Endothelial cell of umbilical vein (primary cell): ENCODE measurements around the gene NCEH1. TPM values are rescaled to one million over a fixed set of nuclear protein-coding genes. Genes with fewer than 3 reads are reported as not detected.

ENCODE experiments used
- BruUV-seq: library from RNA; stranded (reverse); fragments of 400-500 nt; replicated peaks from 2 replicates; lab custom pipeline; 2021; lab: Mats Ljungman, UMichigan
- CTCF ChIA-PET: fragments of 300-600, 350-600 bp; sonication (Branson Sonifier 250); formaldehyde crosslinking; loops from one replicate; lab custom pipeline; 2021; ENCODE audit warnings: antibody characterized with exemption, inconsistent platforms; lab: Charles Lee
- POLR2A ChIA-PET: fragments of 300-600, 350-600 bp; sonication (Branson Sonifier 250); formaldehyde crosslinking; loops from one replicate; lab custom pipeline; 2021; ENCODE audit warnings: antibody characterized with exemption, inconsistent platforms; lab: Charles Lee
- DNase-seq: peaks from one replicate; pipeline ENCODE4 v3.0.0-alpha.2; 2011; ENCODE audit warnings: low read depth, low spot score
- FAIRE-seq: peaks from 2 replicates; lab custom pipeline; 2011; peaks lifted over from hg19 to GRCh38; lab: Jason Lieb, UNC
- H2AFZ ChIP-seq: 2 replicates; pipeline ENCODE4 v1.6.0; 2012; ENCODE audit warnings: low read depth, low read length, control low read depth, inconsistent platforms
- H3K27ac ChIP-seq: 2 replicates; pipeline ENCODE4 v1.5.1; 2011; ENCODE audit warnings: low read depth, mild to moderate bottlenecking, control low read depth, low read length, moderate library complexity; ENCODE audit not compliant: insufficient read depth
- H3K27me3 ChIP-seq, 2 experiments: 2 replicates each; pipeline versions ENCODE4 v1.6.0 to v1.6.1; 2011; ENCODE audit warnings: low read length in 2 of 2, mixed read lengths in 1 of 2; ENCODE audit not compliant: control insufficient read depth in 2 of 2, insufficient read depth in 2 of 2
- H3K36me3 ChIP-seq, 2 experiments: 2 replicates in 1 of 2; 3 replicates in 1 of 2; pipeline ENCODE4 v1.5.1; 2011; ENCODE audit warnings: low read length in 2 of 2, mild to moderate bottlenecking in 1 of 2, moderate library complexity in 1 of 2; ENCODE audit not compliant: control insufficient read depth in 2 of 2, insufficient read depth in 2 of 2; ENCODE audit errors: extremely low read depth in 1 of 2
- H3K4me1 ChIP-seq: 3 replicates; pipeline ENCODE4 v1.5.1; 2011; ENCODE audit warnings: mild to moderate bottlenecking, low read length; ENCODE audit not compliant: control insufficient read depth, insufficient read depth; ENCODE audit errors: extremely low read depth
- H3K4me2 ChIP-seq: 2 replicates; pipeline ENCODE4 v1.6.1; 2011; ENCODE audit warnings: low read length, control low read depth, mixed read lengths; ENCODE audit not compliant: insufficient read depth
- H3K4me3 ChIP-seq, 3 experiments: fragments of 200-600 bp in 1 of 3; sonication (generic), shearing (Covaris generic) in 1 of 3; replicated peaks in 1 of 3; 2 replicates each; pipeline ENCODE4 v1.5.1; 2011 to 2016; ENCODE audit warnings: control low read depth in 3 of 3, low read length in 3 of 3, mild to moderate bottlenecking in 2 of 3, inconsistent platforms in 1 of 3, low read depth in 1 of 3, moderate library complexity in 1 of 3; ENCODE audit not compliant: insufficient read depth in 1 of 3
- H3K79me2 ChIP-seq: 2 replicates; pipeline ENCODE4 v1.6.0; 2012; ENCODE audit warnings: low read length, inconsistent platforms; ENCODE audit not compliant: control insufficient read depth, insufficient read depth
- H3K9ac ChIP-seq: replicated peaks from 2 replicates; pipeline ENCODE3; 2011; ENCODE audit warnings: low read length, control low read depth; ENCODE audit not compliant: insufficient read depth; ENCODE audit errors: extremely low read depth
- H3K9me1 ChIP-seq: replicated peaks from 3 replicates; pipeline ENCODE4 v1.6.0; 2011; ENCODE audit warnings: mild to moderate bottlenecking, low read length; ENCODE audit not compliant: control insufficient read depth, insufficient read depth; ENCODE audit errors: extremely low read depth
- H3K9me3 ChIP-seq: replicated peaks from 2 replicates; pipeline ENCODE4 v1.5.1; 2012; ENCODE audit warnings: low read length, inconsistent platforms; ENCODE audit not compliant: control insufficient read depth, insufficient read depth
- H4K20me1 ChIP-seq: replicated peaks from 2 replicates; pipeline ENCODE3; 2011; ENCODE audit warnings: mild to moderate bottlenecking, low read length; ENCODE audit not compliant: control insufficient read depth, insufficient read depth; ENCODE audit errors: extremely low read depth
- CTCF ChIP-seq, 2 donors: IDR thresholded peaks; 1 replicate in 1 of 2; 2 replicates in 1 of 2; pipeline ENCODE4 v1.5.1; 2011; ENCODE audit warnings: low read length in 2 of 2, mild to moderate bottlenecking in 2 of 2, moderate library complexity in 2 of 2, control low read depth in 1 of 2, inconsistent platforms in 1 of 2, low read depth in 1 of 2; ENCODE audit not compliant: insufficient read depth in 1 of 2; ENCODE audit errors: extremely low read depth in 1 of 2
- EZH2 ChIP-seq: IDR thresholded peaks from 2 replicates; pipeline ENCODE4 v1.6.1; 2012; ENCODE audit warnings: borderline replicate concordance, low read depth, mild to moderate bottlenecking, moderate library complexity, low read length, inconsistent platforms; ENCODE audit not compliant: severe bottlenecking
- FOS ChIP-seq: IDR thresholded peaks from 2 replicates; pipeline ENCODE4 v1.6.1; 2011; ENCODE audit warnings: mild to moderate bottlenecking, low read length, moderate library complexity, borderline replicate concordance; ENCODE audit not compliant: insufficient read depth
- GATA2 ChIP-seq: IDR thresholded peaks from 2 replicates; pipeline ENCODE4 v1.7.0; 2011; ENCODE audit warnings: low read depth, mild to moderate bottlenecking, moderate library complexity, mixed read lengths, low read length; ENCODE audit not compliant: insufficient read length, insufficient read depth
- JUN ChIP-seq: IDR thresholded peaks from 2 replicates; pipeline ENCODE4 v1.6.1; 2011; ENCODE audit warnings: borderline replicate concordance, low read depth; ENCODE audit not compliant: insufficient read length, insufficient read depth
- MAX ChIP-seq: IDR thresholded peaks from 2 replicates; pipeline ENCODE4 v1.6.1; 2011; ENCODE audit not compliant: insufficient read depth, insufficient read length
- MYC ChIP-seq: IDR thresholded peaks from one replicate; pipeline ENCODE4 v1.6.1; 2011; ENCODE audit warnings: mild to moderate bottlenecking, low read depth, low read length
- POLR2A ChIP-seq: IDR thresholded peaks from 2 replicates; pipeline ENCODE4 v1.6.1; 2012; ENCODE audit warnings: low read depth, mild to moderate bottlenecking, control low read depth, low read length
- POLR2AphosphoS5 ChIP-seq: IDR thresholded peaks from 2 replicates; pipeline ENCODE4 v1.6.1; 2012; ENCODE audit warnings: low read depth, mild to moderate bottlenecking, control low read depth, low read length, moderate library complexity; ENCODE audit not compliant: insufficient read depth
- dilution Hi-C: fragments of 300-500 bp; cut with MboI; formaldehyde crosslinking; loops from one replicate; pipeline ENCODE4 v1.15.0; 2019; ENCODE audit warnings: low sequenced_read_pairs; ENCODE audit not compliant: extremely low pct_ligation_motif_present
- intact Hi-C: fragments of 100-400 bp; cut with micrococcal nuclease; formaldehyde crosslinking; loops from one replicate; pipeline ENCODE4 v1.10.0; 2022
- polyA plus RNA-seq, 4 experiments: library from polyadenylated mRNA; depleted of rRNA in 3 of 4; stranded (reverse) in 3 of 4; unstranded in 1 of 4; fragments of >200 nt; gene quantifications; 2 replicates each; pipeline versions ENCODE4 v1.2.1 to v1.2.3, GENCODE V29; 2011 to 2012; ENCODE audit warnings: missing spikeins in 1 of 4
- total RNA-seq: library from RNA; stranded (reverse); gene quantifications from 2 replicates; pipeline ENCODE4 v1.2.3, GENCODE V29; 2021

The NCEH1 gene
- total and polyA plus RNA-seq, 2 donors (not counting 3 experiments of a cell fraction or from before 2014, with no cell fraction given) = 10.0 to 20.3 TPM

- Histone ChIP-seq H3K79me2 (no peaks in the 10 kb centered on the region), H3K4me3 (no peak overlapping the region), H3K36me3 (no peaks in the 10 kb centered on the region), H4K20me1 (no peaks in the 10 kb centered on the region), H3K9ac (no peak overlapping the region), H3K9me1 (no peaks in the 10 kb centered on the region), H3K9me3 (no peaks in the 10 kb centered on the region), H3K27ac (no peak overlapping the region), H3K4me2 (no peak overlapping the region), H3K4me1 (peaks cover 16% of the 10 kb centered on the region), H2AFZ (no peak overlapping the region), H3K27me3 (no peaks in the 10 kb centered on the region)
- dilution Hi-C loops (no loop called here), intact Hi-C loops (no loop called here)
- no TSS peak for BruUV-seq
- POLR2A ChIA-PET = no interaction called here
- CTCF ChIA-PET = interaction anchor here (1.7 kb wide), 1 partner anchor 130 kb away, joined by 3 read pairs; no protein-coding TSS in a partner anchor
- TF ChIP-seq GATA2 = no peak
- TF ChIP-seq CTCF (IDR thresholded peaks at IDR 0.05; ENCODE audit: extremely low read depth in 1 of 2, insufficient read depth in 1 of 2, low read depth in 1 of 2, low read length in 2 of 2) = no peak
- no peak for TF ChIP-seq POLR2AphosphoS5
- TF ChIP-seq JUN = no peak
- FAIRE-seq (no peak), DNase-seq (no peak)
Observed at GRCh38 chr3:172591125-172591605, 119.7 kb downstream of the NCEH1 start.

- no peak overlapping the region for H3K4me3 ChIP-seq
- no peak for FAIRE-seq
- H3K27me3 ChIP-seq = peaks cover 0 to 2% of the 10 kb centered on the region in 2 experiments
- H3K36me3 ChIP-seq = no peaks in the 10 kb centered on the region
- H3K27ac ChIP-seq = no peak overlapping the region
- ChIA-PET CTCF (interaction anchor here (0.9 to 1.9 kb wide), 5 partner anchors 9 to 109 kb away, joined by 3 to 15 read pairs (median 4); no protein-coding TSS in a partner anchor), POLR2A (no interaction called here)
- no peak overlapping the region for H3K4me2 ChIP-seq
- H2AFZ ChIP-seq = no peak overlapping the region
- H3K79me2 ChIP-seq = no peaks in the 10 kb centered on the region
- no peaks in the 10 kb centered on the region for H4K20me1 ChIP-seq
- DNase-seq = peak; percentile 30
- TF ChIP-seq EZH2 = no peak
- no peak for TF ChIP-seq GATA2
- no peak for TF ChIP-seq CTCF (IDR thresholded peaks at IDR 0.05; ENCODE audit: extremely low read depth in 1 of 2, insufficient read depth in 1 of 2, low read depth in 1 of 2, low read length in 2 of 2)
- TF ChIP-seq POLR2AphosphoS5 = no peak
- no peak for TF ChIP-seq MYC
- TF ChIP-seq JUN = no peak
- TF ChIP-seq FOS = no peak
- TF ChIP-seq POLR2A = no peak
- no peak for TF ChIP-seq MAX
- BruUV-seq = no TSS peak
- no peak overlapping the region for H3K9ac ChIP-seq
- dilution Hi-C loops = no loop called here
- no peaks in the 10 kb centered on the region for H3K4me1 ChIP-seq
- no peaks in the 10 kb centered on the region for H3K9me1 ChIP-seq
- no peaks in the 10 kb centered on the region for H3K9me3 ChIP-seq
- intact Hi-C loops = no loop called here
Observed at GRCh38 chr3:172586436-172586835, 124.4 kb downstream of the NCEH1 start.
